Left renal pelvis (tissue), 4 donors: ENCODE measurements around the gene SAT2. TPM values are rescaled to one million over a fixed set of nuclear protein-coding genes. Genes with fewer than 3 reads are reported as not detected.

Source experiments
- DNase-seq, 4 donors: peaks; one replicate each; pipeline ENCODE4 v3.0.0-alpha.2; 2013; ENCODE audit warnings: low read depth in 4 of 4, low spot score in 3 of 4
- polyA plus RNA-seq, 4 donors: library from polyadenylated mRNA; unstranded; fragments of 120-200 nt; gene quantifications; one replicate each; pipeline ENCODE4 v1.2.1, GENCODE V29; 2013; ENCODE audit not compliant: insufficient read length in 4 of 4

Gene SAT2
- polyA plus RNA-seq, 4 donors, result 86.6 to 152 (median 114) TPM

DNA sequence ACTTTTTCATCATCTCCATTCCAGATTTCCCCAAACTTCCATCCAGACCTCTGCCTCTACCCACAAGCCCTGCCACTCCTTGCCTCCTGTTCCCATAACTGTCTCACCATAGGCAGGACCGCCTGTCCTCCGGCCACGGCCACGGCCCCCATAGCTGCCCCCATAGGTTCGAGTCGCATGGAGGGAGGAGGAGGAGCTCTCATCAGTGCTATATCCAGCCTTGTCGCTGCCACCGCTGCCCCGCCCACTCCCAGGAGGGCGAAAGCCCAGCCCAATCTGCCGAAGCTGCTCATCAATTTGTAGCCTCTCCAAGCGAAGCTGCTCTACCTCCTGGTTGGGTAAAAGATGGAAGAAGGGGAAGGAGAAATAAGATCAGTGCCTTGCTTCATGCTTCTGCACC lies 34.3 kb downstream of the SAT2 start:
- DNase-seq, result no peak

DNA sequence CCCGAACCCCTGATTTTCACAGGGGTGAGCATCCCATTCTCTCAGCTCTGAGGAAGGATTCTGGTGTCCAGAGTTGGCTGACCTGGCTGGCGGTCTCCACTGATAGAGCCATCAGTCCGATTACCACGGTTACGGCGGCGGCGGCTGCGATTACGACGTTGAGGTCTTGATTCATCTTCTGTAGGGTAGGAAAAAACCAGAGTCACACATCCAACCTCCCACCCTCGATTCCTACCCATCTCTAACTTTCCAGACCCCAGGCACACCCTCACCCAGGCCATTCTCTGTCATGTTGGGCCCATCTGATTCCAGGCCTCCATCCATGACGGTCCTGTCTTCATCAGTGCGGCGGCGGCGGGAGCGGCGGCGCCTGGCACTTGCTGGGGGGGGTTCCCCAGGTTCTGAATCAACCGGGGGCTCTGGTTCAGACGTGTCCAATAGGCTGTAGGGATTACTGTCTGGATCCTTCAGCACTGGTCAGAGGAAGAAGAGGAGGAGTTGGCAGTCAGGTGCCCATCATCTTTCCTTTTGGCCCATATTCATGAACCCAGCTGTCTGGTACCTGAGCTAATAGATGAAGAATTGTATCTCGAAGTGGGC lies 35.1 kb downstream of the SAT2 start:
- no peak for DNase-seq

GRCh38 chr17:7591596-7591995 lies 36.0 kb downstream of the SAT2 start:
- DNase-seq, result no peak

DNA sequence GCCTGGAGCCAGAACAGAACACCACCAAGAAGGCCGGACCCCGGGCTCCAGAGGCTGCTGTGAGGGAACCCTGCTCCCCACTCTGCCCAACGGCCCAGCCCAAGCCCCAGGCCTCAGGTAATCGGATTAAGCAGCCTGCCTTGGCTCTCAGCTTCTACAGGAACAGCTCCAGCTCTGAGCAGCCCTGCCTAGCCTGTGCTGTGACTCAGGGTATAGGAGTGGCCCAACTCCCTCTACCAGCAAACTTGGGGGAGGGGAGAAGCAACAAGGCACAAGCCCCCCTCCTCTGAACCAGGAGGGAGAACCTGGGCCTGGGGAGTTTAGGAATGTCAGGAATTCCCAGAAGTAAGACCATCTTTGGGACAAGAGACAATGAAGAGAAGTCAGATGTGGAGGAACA lies 36.9 kb downstream of the SAT2 start:
- DNase-seq, result no peak

DNA sequence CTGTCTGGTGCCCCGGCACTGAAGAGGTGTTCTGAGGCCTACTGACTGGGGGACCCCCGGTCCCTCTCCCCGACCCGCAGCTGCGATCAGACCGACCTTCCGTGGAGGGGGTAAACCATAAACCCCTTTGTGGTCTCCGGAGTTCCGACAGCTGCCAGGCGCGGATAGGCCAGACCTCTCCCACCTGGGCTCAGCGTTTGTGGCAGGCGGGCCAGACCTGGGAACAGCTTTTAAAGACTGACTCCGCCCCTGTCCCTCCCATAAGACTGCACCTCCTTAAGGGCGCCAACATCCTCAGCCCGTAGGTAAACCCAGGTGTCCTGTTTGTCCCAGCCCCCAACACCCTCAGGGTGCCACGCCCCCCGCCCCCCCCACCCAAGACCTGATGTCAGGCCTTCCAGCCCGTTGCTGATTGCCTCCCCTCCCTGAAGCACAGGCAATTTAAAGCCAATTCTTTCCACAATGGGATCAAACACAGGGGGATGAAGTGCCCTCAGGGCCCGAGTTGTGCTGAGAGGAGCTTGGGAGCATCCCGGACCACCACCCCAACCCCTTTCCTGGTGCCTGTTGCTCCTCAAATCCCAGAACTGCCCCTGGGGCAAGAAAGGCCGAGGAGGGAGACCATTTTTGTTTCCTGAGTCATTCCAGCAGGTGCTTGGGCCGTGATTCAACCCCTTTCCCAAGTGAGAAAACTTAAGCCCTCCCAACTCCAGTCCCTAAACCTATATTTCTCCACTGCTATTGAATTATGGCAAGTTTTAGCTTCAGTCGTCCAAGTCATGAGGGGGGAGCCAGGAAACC lies 37.5 kb downstream of the SAT2 start, which contains the start of gene SOX15:
Gene SOX15, minus strand, starts transcription at position 204 of the 801 bp plus-strand sequence. CDS start 418 bp downstream, outside the sequence.
- DNase-seq, result no peak

- DNase-seq, result peak; percentile 71 to 77 (median 73)
These were observed 38.3 kb downstream of the SAT2 start for GRCh38 chr17:7589204-7589868.

GRCh38 chr17:7588553-7589203 lies 38.9 kb downstream of the SAT2 start:
- DNase-seq, result no peak

GRCh38 chr17:7587420-7588151 lies 40.0 kb downstream of the SAT2 start:
- no peak for DNase-seq

DNA sequence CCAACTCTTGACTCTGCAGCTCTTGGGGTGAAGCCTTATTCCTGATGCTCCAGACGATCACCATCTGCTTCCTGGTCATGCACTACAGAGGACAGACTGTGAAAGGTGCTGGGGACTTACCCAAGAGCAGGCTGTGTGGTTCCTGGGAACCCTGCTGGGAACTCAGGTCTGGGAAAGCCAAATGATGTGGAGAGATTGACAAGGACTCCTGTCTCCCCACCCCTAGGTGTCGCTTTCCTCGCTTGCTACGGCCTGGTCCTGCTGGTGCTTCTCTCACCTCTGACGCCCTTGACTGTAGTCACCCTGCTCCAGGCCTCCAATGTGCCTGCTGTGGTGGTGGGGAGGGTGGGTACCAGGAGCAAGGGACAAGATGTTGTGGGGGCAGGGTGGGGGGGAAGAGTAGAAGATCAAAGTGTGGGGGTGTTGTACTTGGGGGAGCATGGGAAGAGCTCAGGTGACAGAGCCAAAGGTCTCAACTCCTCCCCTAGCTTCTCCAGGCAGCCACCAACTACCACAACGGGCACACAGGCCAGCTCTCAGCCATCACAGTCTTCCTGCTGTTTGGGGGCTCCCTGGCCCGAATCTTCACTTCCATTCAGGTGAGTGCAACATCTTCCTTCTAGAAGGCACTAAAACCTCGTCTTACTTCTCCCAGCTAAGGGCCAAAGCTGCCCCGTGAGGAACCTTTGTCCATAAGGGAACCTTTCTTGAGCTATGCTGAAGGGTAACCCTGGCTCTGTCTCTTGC lies 40.8 kb downstream of the SAT2 start:
- no peak for DNase-seq

- peak; percentile 94 to 97 (median 96) for DNase-seq
These were observed 44.1 kb downstream of the SAT2 start, which contains the start of gene MPDU1 for GRCh38 chr17:7583253-7584109. MPDU1 (plus strand) TSS chr17:7583852; CDS start chr17:7583863, 11 bp downstream.

DNA sequence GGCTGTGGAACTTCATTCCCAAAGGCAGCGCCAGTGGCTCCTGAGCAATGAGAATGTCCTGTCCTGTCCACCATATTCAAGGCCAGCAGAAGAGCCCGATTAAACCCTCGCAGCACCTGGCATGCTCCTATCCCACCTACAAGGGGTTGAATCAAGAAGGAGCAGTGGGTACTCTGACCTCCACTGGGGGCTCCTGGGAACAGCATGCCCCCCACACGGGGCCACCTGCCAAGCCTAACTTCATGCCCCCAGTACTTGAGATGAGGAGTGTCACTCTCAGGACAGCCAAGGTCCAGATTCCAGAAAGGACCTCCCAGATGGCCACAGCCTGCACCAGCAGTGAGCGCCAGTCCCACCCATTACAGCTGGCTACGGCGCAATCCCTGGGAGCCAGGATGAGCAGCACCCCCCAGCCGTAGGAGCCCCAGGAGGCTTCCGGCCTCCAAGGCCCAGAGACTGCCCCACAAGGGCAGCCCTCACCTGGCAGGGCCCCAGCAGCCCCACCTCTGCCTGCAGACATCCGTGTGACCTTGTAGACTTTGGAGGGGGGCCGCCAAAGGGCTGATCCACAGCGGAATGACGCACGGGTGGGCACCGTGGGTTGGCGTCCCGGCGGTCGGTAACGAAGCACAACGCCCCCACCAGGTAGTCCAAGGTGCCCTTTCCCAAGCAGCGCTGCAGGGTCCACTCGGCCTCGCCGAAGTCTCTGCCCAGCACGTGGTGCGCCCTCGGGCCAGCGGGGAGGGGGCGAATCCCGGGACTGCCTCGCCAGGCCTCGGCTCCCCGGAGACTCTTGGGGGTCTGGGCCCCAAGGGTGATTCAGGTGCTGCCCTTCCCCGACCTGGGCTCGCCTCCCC lies 45.0 kb downstream of the SAT2 start:
- DNase-seq, result no peak

- no peak for DNase-seq
These were observed 46.7 kb downstream of the SAT2 start for GRCh38 chr17:7580604-7581575.

DNA sequence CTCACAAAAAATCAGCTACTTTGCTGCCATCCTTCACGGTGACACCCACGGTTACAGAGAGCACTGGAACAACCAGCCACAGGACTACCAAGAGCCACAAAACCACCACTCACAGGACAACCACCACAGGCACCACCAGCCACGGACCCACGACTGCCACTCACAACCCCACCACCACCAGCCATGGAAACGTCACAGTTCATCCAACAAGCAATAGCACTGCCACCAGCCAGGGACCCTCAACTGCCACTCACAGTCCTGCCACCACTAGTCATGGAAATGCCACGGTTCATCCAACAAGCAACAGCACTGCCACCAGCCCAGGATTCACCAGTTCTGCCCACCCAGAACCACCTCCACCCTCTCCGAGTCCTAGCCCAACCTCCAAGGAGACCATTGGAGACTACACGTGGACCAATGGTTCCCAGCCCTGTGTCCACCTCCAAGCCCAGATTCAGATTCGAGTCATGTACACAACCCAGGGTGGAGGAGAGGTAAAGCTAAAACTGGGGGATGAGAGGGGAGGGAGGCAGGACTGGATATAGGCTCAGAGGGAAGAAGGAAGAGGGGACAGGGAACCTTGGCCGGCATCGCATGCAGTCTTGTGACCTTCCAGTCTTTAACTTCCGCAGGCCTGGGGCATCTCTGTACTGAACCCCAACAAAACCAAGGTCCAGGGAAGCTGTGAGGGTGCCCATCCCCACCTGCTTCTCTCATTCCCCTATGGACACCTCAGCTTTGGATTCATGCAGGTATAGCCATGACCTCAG lies 47.6 kb downstream of the SAT2 start:
- no peak for DNase-seq

DNA sequence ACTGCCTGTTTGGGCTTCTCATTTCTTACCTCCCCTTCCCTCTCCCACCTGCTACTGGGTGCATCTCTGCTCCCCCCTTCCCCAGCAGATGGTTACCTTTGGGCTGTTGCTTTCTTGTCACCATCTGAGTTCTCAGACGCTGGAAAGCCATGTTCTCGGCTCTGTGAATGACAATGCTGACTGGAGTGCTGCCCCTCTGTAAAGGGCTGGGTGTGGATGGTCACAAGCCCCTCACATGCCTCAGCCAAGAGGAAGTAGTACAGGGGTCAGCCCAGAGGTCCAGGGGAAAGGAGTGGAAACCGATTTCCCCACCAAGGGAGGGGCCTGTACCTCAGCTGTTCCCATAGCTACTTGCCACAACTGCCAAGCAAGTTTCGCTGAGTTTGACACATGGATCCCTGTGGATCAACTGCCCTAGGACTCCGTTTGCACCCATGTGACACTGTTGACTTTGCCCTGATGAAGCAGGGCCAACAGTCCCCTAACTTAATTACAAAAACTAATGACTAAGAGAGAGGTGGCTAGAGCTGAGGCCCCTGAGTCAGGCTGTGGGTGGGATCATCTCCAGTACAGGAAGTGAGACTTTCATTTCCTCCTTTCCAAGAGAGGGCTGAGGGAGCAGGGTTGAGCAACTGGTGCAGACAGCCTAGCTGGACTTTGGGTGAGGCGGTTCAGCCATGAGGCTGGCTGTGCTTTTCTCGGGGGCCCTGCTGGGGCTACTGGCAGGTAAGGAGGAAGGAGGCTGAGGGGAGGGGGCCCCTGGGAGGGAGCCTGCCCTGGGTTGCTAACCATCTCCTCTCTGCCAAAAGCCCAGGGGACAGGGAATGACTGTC lies 48.4 kb downstream of the SAT2 start, which contains the start of gene CD68:
Gene CD68, plus strand, starts transcription at position 638 of the 833 bp plus-strand sequence. Its CDS starts 40 bp downstream, at position 678.
- DNase-seq, result no peak
